Kidney epithelial cell (primary cell): ENCODE data around the gene KRT35. TPM values are rescaled to one million over a fixed set of nuclear protein-coding genes. Genes with fewer than 3 reads are reported as not detected.

Experiments
- DNase-seq: peaks from one replicate; pipeline ENCODE4 v3.0.0-alpha.2; 2010; ENCODE audit warnings: low read depth
- H3K27me3 ChIP-seq: 2 replicates; pipeline ENCODE4 v1.6.0; 2011; ENCODE audit warnings: low read length; ENCODE audit not compliant: control insufficient read depth, insufficient read depth
- H3K36me3 ChIP-seq: 2 replicates; pipeline ENCODE4 v1.5.1; 2011; ENCODE audit warnings: low read length; ENCODE audit not compliant: control insufficient read depth, insufficient read depth
- H3K4me3 ChIP-seq: 2 replicates; pipeline ENCODE4 v1.5.1; 2011; ENCODE audit warnings: low read depth, mild to moderate bottlenecking, control low read depth, low read length
- CTCF ChIP-seq: IDR thresholded peaks from 2 replicates; pipeline ENCODE4 v1.5.1; 2011; ENCODE audit warnings: mild to moderate bottlenecking, moderate library complexity, low read length, control low read depth, inconsistent platforms; ENCODE audit not compliant: insufficient read depth, poor library complexity, severe bottlenecking
- total RNA-seq: library from RNA; depleted of rRNA; stranded (reverse); fragments of >200 nt; gene quantifications from 2 replicates; pipeline ENCODE4 v1.2.3, GENCODE V29; 2015

The KRT35 gene
- total RNA-seq, 1 donor from 2014 or later: not detected

- no peaks in the 10 kb centered on the region for H3K36me3 ChIP-seq
- no peak overlapping the region for H3K4me3 ChIP-seq
- no peak for TF ChIP-seq CTCF
- H3K27me3 ChIP-seq: no peaks in the 10 kb centered on the region
- DNase-seq: no peak
Observed at GRCh38 chr17:41510251-41511065, 29.5 kb upstream of the KRT35 start.

GRCh38 chr17:41507315-41507880, 26.4 kb upstream of the KRT35 start:
- no peak for TF ChIP-seq CTCF
- DNase-seq: no peak
- no peaks in the 10 kb centered on the region for H3K36me3 ChIP-seq
- no peaks in the 10 kb centered on the region for H3K27me3 ChIP-seq
- H3K4me3 ChIP-seq: no peak overlapping the region

GRCh38 chr17:41505809-41506767, 25.1 kb upstream of the KRT35 start:
- Histone ChIP-seq H3K36me3 (no peaks in the 10 kb centered on the region), H3K4me3 (no peak overlapping the region), H3K27me3 (no peaks in the 10 kb centered on the region)
- TF ChIP-seq CTCF: no peak
- DNase-seq: no peak

- Histone ChIP-seq H3K4me3 (no peak within 1 kb of the TSS), H3K36me3 (no peaks in the 10 kb centered on the region), H3K27me3 (no peaks in the 10 kb centered on the region)
- no peak for DNase-seq
- no peak for TF ChIP-seq CTCF
Observed at GRCh38 chr17:41505007-41505808, 24.3 kb upstream of the KRT35 start, which contains the start of gene KRT13. KRT13 (minus strand) TSS chr17:41505612; CDS start chr17:41505550, 62 bp downstream.

- Histone ChIP-seq H3K4me3 (no peak overlapping the region), H3K36me3 (no peaks in the 10 kb centered on the region), H3K27me3 (no peaks in the 10 kb centered on the region)
- TF ChIP-seq CTCF: no peak
- no peak for DNase-seq
Observed at GRCh38 chr17:41504246-41504977, 23.5 kb upstream of the KRT35 start.
